Neural cell (in vitro differentiated cells): ENCODE measurements around the gene ASIC2. TPM values are rescaled to one million over a fixed set of nuclear protein-coding genes. Genes with fewer than 3 reads are reported as not detected.

Experiments used
- H2AFZ ChIP-seq: fragments of 200-600, 300-800 bp; sonication (generic), shearing (Covaris generic); 2 replicates; pipeline ENCODE4 v1.6.0; 2014; ENCODE audit warnings: low read depth, mild to moderate bottlenecking, antibody characterized with exemption, low read length, moderate library complexity
- H3F3A ChIP-seq: fragments of 200-600 bp; shearing (Covaris generic); 2 replicates; pipeline ENCODE4 v1.6.1; 2016; ENCODE audit warnings: mild to moderate bottlenecking, moderate library complexity, mixed read lengths, antibody characterized with exemption, low read length; ENCODE audit not compliant: insufficient read depth, poor library complexity, severe bottlenecking
- H3K27ac ChIP-seq: fragments of 200-600, 300-800 bp; sonication (generic), shearing (Covaris generic); 2 replicates; pipeline ENCODE4 v1.5.1; 2014; ENCODE audit warnings: mild to moderate bottlenecking, low read length, moderate library complexity
- H3K27me3 ChIP-seq: fragments of 300-800, 200-600 bp; sonication (generic), shearing (Covaris generic); 2 replicates; pipeline ENCODE4 v1.6.0; 2014; ENCODE audit warnings: mild to moderate bottlenecking, low read depth, low read length, moderate library complexity; ENCODE audit not compliant: insufficient read depth
- H3K36me3 ChIP-seq: fragments of 300-800, 200-600 bp; sonication (generic), shearing (Covaris generic); 2 replicates; pipeline ENCODE4 v1.5.1; 2014; ENCODE audit warnings: mild to moderate bottlenecking, antibody characterized with exemption, low read length, moderate library complexity; ENCODE audit not compliant: insufficient read depth
- H3K4me2 ChIP-seq: fragments of 300-800, 200-600 bp; sonication (generic), shearing (Covaris generic); 2 replicates; pipeline ENCODE4 v1.6.0; 2014; ENCODE audit warnings: mild to moderate bottlenecking, low read length
- H3K4me3 ChIP-seq: fragments of 300-800, 200-600 bp; sonication (generic), shearing (Covaris generic); 2 replicates; pipeline ENCODE4 v1.5.1; 2014; ENCODE audit warnings: mild to moderate bottlenecking, low read length, moderate library complexity
- H3K79me2 ChIP-seq: fragments of 200-600 bp; shearing (Covaris generic); replicated peaks from 2 replicates; pipeline ENCODE4 v1.6.0; 2014; ENCODE audit warnings: mild to moderate bottlenecking, low read length, moderate library complexity; ENCODE audit not compliant: insufficient read depth
- H3K9ac ChIP-seq: fragments of 300-800, 200-600 bp; sonication (generic), shearing (Covaris generic); 2 replicates; pipeline ENCODE4 v1.6.1; 2016; ENCODE audit warnings: mild to moderate bottlenecking, low read length, mixed read lengths
- H3K9me2 ChIP-seq: fragments of 200-600 bp; shearing (Covaris generic); 2 replicates; pipeline ENCODE4 v1.6.1; 2016; ENCODE audit warnings: mild to moderate bottlenecking, low read length, mixed read lengths; ENCODE audit not compliant: insufficient read depth
- H3K9me3 ChIP-seq: fragments of 200-600, 300-800 bp; sonication (generic), shearing (Covaris generic); 2 replicates; pipeline ENCODE4 v1.6.1; 2016; ENCODE audit warnings: mild to moderate bottlenecking, mixed run types, low read length, moderate library complexity, mixed read lengths
- H4K20me1 ChIP-seq: fragments of 200-600 bp; shearing (Covaris generic); 2 replicates; pipeline ENCODE4 v1.6.1; 2016; ENCODE audit warnings: mild to moderate bottlenecking, mixed run types; ENCODE audit not compliant: insufficient read depth
- EP300 ChIP-seq: fragments of 450-650 bp; conservative IDR thresholded peaks from 2 replicates; pipeline ENCODE4 v1.6.1; 2014; ENCODE audit warnings: antibody characterized with exemption, mild to moderate bottlenecking, moderate library complexity; ENCODE audit not compliant: poor library complexity, severe bottlenecking
- EZH2 ChIP-seq: fragments of 200-600, 300-800 bp; shearing (Covaris generic), sonication (generic); IDR thresholded peaks from 2 replicates; pipeline ENCODE4 v1.6.1; 2014; ENCODE audit warnings: antibody characterized with exemption, low read length, borderline replicate concordance, mild to moderate bottlenecking; ENCODE audit not compliant: insufficient read depth, poor library complexity, severe bottlenecking
- MXI1 ChIP-seq: fragments of 450-650 bp; conservative IDR thresholded peaks from 2 replicates; pipeline ENCODE4 v1.6.1; 2014; ENCODE audit warnings: antibody characterized with exemption, mild to moderate bottlenecking; ENCODE audit not compliant: poor library complexity, severe bottlenecking
- POLR2AphosphoS5 ChIP-seq: IDR thresholded peaks from 2 replicates; pipeline ENCODE4 v1.6.1; 2012
- RAD21 ChIP-seq: fragments of 450-650 bp; conservative IDR thresholded peaks from 2 replicates; pipeline ENCODE4 v1.6.1; 2014; ENCODE audit warnings: antibody characterized with exemption, mild to moderate bottlenecking, moderate library complexity
- SMC3 ChIP-seq: fragments of 450-650 bp; conservative IDR thresholded peaks from 2 replicates; pipeline ENCODE4 v1.6.1; 2014; ENCODE audit warnings: antibody characterized with exemption, mild to moderate bottlenecking, moderate library complexity; ENCODE audit not compliant: poor library complexity
- TAF1 ChIP-seq: IDR thresholded peaks from 2 replicates; pipeline ENCODE4 v1.6.1; 2012; ENCODE audit warnings: low read depth
- polyA plus RNA-seq: library from polyadenylated mRNA; depleted of rRNA; stranded (reverse); fragments of >200 nt; gene quantifications from 2 replicates; pipeline ENCODE4 v1.2.3, GENCODE V29; 2014
- TF ChIP-seq, protein P1 (sequence below): IDR thresholded peaks from 2 replicates; pipeline ENCODE4 v1.6.1; 2012; ENCODE audit warnings: borderline replicate concordance
- TF ChIP-seq, protein P2 (sequence below): fragments of 450-650 bp; IDR thresholded peaks from 2 replicates; pipeline ENCODE4 v1.5.1; 2014; ENCODE audit warnings: antibody characterized with exemption, mild to moderate bottlenecking, moderate library complexity; ENCODE audit not compliant: poor library complexity, severe bottlenecking

ASIC2 gene
- polyA plus RNA-seq, 1 donor from 2014 or later: 2.4 TPM

- no peak overlapping the region for H3K9ac ChIP-seq
- H3K36me3 ChIP-seq: no peaks in the 10 kb centered on the region
- no peak overlapping the region for H3K4me3 ChIP-seq
- H3K9me3 ChIP-seq: no peaks in the 10 kb centered on the region
- no peak overlapping the region for H3K27ac ChIP-seq
- no peaks in the 10 kb centered on the region for H3K9me2 ChIP-seq
- H3F3A ChIP-seq: no peaks in the 10 kb centered on the region
- TF ChIP-seq TAF1 (no peak), SMC3 (no peak), EP300 (no peak), MXI1 (no peak), EZH2 (no peak), RAD21 (no peak), POLR2AphosphoS5 (no peak)
- TF ChIP-seq, protein P1, sequence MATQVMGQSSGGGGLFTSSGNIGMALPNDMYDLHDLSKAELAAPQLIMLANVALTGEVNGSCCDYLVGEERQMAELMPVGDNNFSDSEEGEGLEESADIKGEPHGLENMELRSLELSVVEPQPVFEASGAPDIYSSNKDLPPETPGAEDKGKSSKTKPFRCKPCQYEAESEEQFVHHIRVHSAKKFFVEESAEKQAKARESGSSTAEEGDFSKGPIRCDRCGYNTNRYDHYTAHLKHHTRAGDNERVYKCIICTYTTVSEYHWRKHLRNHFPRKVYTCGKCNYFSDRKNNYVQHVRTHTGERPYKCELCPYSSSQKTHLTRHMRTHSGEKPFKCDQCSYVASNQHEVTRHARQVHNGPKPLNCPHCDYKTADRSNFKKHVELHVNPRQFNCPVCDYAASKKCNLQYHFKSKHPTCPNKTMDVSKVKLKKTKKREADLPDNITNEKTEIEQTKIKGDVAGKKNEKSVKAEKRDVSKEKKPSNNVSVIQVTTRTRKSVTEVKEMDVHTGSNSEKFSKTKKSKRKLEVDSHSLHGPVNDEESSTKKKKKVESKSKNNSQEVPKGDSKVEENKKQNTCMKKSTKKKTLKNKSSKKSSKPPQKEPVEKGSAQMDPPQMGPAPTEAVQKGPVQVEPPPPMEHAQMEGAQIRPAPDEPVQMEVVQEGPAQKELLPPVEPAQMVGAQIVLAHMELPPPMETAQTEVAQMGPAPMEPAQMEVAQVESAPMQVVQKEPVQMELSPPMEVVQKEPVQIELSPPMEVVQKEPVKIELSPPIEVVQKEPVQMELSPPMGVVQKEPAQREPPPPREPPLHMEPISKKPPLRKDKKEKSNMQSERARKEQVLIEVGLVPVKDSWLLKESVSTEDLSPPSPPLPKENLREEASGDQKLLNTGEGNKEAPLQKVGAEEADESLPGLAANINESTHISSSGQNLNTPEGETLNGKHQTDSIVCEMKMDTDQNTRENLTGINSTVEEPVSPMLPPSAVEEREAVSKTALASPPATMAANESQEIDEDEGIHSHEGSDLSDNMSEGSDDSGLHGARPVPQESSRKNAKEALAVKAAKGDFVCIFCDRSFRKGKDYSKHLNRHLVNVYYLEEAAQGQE: no peak
- TF ChIP-seq, protein P2, sequence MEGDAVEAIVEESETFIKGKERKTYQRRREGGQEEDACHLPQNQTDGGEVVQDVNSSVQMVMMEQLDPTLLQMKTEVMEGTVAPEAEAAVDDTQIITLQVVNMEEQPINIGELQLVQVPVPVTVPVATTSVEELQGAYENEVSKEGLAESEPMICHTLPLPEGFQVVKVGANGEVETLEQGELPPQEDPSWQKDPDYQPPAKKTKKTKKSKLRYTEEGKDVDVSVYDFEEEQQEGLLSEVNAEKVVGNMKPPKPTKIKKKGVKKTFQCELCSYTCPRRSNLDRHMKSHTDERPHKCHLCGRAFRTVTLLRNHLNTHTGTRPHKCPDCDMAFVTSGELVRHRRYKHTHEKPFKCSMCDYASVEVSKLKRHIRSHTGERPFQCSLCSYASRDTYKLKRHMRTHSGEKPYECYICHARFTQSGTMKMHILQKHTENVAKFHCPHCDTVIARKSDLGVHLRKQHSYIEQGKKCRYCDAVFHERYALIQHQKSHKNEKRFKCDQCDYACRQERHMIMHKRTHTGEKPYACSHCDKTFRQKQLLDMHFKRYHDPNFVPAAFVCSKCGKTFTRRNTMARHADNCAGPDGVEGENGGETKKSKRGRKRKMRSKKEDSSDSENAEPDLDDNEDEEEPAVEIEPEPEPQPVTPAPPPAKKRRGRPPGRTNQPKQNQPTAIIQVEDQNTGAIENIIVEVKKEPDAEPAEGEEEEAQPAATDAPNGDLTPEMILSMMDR: no peak
- no peak overlapping the region for H3K4me2 ChIP-seq
- H2AFZ ChIP-seq: no peak overlapping the region
- H4K20me1 ChIP-seq: no peaks in the 10 kb centered on the region
- no peaks in the 10 kb centered on the region for H3K27me3 ChIP-seq
- no peaks in the 10 kb centered on the region for H3K79me2 ChIP-seq
These were observed 174.6 kb downstream of the ASIC2 start for GRCh38 chr17:33118391-33119075.

GRCh38 chr17:33116021-33116551 is 177.0 kb downstream of the ASIC2 start:
- Histone ChIP-seq H2AFZ (no peak overlapping the region), H3K79me2 (no peaks in the 10 kb centered on the region), H3K27me3 (no peaks in the 10 kb centered on the region), H3K9me2 (no peaks in the 10 kb centered on the region), H3K4me3 (no peak overlapping the region), H3F3A (no peaks in the 10 kb centered on the region), H3K4me2 (no peak overlapping the region), H3K9me3 (no peaks in the 10 kb centered on the region), H3K36me3 (no peaks in the 10 kb centered on the region), H4K20me1 (no peaks in the 10 kb centered on the region), H3K27ac (no peak overlapping the region), H3K9ac (no peak overlapping the region)
- no peak for TF ChIP-seq TAF1
- TF ChIP-seq, protein P2: no peak
- TF ChIP-seq EZH2: no peak
- no peak for TF ChIP-seq EP300
- no peak for TF ChIP-seq POLR2AphosphoS5
- no peak for TF ChIP-seq RAD21
- no peak for TF ChIP-seq SMC3
- TF ChIP-seq, protein P1: no peak
- TF ChIP-seq MXI1: no peak
